GM19035 (cell line): Measurements from ENCODE around the gene MMGT1.

Experiments
- ATAC-seq: cut with Tn5 transposase; IDR thresholded peaks from one replicate; pipeline ENCODE4 v1.9.1; 2021; ENCODE audit not compliant: unreplicated experiment

Gene MMGT1

DNA sequence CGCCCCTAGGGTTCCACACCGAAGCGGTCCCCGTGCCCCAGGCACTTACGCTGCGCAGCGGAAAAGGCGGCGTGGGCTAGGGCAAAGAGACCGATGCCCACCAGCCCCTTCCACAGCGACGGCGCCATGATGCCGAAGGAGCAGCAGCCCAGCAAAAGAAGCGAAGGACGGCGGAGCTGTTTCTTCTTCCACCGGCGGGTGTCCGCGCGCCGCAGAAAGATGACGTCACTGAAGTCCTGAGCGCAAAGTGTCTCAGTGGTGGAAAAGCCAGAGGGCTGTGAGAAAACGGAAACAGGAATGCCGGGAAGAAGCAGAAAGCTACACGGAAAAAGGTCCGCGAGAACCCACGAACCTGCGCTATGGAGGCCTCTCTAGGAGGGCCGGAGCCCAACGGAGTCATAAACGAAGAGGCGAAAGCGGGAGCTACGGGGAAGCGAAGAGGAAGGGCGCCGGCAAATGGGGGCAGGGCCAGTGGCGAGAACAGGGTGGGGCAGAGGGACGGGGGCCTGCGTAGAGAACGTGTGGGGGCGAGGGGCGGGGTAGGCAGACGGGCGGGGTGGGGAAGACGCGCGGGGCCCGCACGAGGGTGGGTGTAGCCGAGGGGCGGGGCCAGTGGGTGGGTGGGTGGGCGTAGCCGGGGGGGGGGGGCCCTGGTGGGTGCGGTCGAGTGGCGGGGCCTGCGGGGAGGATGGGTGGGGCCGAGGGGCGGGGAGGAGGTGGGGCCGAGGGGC, at the start of gene MMGT1:
MMGT1 (minus strand) TSS at position 441 of the 731 bp plus-strand sequence; CDS start at position 128, 313 bp downstream.
- ATAC-seq, result peak; percentile 82

DNA sequence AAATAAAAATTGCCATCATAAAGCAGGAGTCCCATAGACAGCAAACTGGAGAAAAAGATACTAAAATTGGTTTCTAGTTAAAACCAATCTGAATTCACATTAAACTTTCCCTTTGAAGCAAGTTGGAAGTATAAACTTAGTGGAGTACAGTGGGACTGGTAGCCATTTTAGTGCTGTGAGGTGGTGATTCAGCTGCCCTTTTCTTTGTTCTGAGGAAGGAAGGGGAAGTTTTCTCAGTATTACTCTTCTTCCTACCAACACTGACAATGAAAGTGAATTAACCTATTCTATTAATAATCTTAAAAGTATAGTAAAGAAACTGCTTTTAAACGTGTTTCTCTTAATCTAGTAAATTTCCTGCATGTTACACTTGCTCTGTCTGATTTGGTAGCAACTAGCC, 48.1 kb upstream of the MMGT1 start:
- ATAC-seq, result peak; percentile 67

DNA sequence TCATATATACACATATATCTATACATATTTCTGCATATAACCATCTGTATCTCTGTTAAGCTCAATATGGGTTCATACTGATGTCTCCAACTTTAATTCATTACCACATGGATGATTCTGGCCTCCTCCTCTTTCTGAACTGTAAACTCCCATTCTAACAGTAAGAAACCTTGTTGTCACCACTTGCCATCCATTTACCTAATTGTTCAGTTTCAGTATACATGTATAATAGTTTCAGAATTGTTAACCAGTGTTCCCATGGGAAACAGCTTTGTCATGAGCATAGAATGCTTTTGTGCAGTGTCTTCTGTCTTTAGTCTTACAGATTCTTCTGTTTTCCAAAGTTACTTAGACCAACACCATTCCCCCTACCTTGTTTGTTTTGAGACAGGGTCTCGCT, 47.4 kb upstream of the MMGT1 start:
- ATAC-seq, result no peak

DNA sequence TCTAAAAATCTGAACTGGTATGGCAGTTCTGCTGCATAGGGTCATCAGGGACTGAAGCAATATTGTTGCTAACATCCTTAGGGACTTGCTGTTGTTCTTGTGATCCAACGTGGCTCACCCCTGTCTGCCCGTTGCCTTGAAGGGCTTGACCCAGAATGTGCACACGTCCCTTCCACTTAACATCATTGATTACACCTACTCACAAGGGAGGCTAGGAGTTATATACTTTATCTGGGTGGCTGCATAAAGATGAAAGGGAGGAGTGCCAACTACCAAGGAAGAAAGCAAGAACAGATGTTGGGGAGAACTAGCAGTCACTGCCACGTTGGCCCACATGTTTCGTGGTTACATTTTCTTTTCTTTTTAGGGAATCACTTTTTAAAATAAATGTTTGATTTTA, 45.4 kb upstream of the MMGT1 start:
- no peak for ATAC-seq

DNA sequence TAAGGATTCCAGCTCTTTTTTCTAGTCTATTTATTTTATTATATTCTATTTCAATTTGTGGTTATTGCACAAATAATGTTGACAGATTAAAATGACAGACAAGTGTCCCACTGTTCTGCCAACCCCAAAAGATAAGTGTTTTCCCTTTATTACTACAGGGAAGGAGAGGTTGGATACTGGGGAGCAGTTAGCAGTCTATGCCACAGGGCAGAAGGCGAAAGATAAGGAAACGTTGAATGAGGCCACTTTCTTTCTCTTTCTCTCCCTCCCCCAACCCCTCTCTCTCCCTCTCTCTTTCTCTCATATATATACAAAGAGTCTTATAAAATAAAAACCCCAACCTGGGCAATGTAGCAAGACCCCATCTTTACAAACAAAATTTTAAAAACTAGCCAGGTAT, 43.1 kb upstream of the MMGT1 start:
- ATAC-seq, result no peak

DNA sequence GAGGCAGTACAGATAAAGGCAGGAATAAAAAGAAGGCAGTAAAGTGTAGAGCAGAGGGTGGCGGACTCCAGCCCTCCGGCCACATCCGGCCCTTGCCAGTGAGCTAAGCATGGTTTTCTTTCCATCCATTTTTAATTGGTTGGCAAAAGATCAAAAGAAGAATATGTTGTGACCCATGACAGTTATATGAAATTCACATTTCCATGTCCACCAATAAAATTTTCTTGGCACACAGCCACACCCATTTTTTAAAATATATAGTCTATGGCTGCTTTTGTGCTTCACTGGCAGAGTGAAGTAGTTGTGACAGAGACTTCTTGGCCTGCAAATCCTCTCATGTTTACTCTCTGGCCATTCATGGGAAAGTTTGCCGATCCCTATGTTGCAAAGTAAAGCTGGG, 41.2 kb upstream of the MMGT1 start:
- no peak for ATAC-seq

DNA sequence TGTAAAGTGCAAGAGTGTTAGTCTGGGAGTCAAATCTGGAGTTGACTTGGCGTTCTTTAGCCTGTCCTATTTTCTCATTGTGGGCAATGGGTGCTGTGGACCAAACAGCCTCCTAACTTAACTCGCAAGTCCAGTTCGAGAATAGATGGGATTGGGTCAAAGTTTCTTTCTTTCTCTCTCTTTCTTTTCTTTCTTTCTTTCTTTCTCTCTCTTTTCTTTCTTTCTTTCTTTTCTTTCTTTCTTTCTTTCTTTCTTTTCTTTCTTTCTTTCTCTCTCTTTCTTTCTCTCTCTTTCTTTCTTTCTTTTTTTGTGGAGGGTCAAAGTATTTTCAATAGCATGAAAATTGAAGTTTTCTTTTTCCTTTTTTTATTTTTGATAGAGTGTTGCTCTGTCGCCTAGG, 14.5 kb upstream of the MMGT1 start:
- ATAC-seq, result no peak

DNA sequence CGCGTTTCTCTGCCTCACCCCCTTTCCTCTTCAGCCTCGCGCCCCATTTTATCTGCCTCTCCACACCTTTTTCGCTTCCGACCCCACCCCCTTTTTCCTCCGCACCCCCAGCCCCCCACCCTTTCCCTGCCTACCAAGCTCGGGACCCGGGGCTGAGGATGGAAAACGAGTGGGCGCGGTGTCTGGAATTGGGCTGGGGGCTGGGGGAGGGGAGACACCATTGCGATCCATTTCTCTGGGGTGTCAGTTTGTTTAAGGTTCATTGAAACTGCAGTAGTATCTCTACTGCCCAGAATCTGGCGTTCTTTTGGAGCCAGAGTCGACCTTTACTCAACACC, 12.2 kb upstream of the MMGT1 start:
- ATAC-seq, result no peak

DNA sequence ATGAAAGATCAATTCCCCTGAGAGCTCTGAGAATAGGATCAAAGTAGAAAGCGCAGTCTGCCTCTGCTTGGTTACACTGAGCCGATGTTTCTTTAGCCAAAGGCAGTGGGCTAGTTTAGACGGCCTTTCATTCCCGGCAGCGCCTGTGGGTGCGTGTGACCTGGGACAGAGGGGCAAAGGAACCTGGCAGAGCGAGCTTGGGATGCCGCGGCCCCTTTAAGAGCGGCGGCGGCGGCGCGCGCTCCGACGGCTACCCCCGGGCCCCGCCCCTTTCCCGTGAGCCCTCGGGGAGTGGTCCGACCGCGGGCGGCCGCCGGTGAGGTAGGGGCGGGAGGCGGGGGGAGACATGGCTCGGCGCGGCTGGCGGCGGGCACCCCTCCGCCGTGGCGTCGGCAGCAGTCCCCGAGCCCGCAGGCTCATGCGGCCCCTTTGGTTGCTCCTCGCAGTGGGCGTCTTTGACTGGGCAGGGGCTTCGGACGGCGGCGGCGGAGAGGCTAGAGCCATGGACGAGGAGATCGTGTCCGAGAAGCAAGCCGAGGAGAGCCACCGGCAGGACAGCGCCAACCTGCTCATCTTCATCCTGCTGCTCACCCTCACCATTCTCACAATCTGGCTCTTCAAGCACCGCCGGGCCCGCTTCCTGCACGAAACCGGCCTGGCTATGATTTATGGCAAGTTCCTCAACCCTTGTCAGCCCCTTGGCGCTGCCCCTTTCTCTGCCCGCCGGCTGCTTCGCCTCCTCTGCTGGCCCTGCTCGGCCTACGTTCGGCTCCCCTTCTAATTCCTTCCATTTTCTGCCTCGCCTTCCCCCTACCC, 11.6 kb upstream of the MMGT1 start, which contains the start of gene SLC9A6:
SLC9A6 (plus strand) TSS at position 279 of the 816 bp plus-strand sequence; CDS start at position 503, 224 bp downstream.
- ATAC-seq, result peak; percentile 93

DNA sequence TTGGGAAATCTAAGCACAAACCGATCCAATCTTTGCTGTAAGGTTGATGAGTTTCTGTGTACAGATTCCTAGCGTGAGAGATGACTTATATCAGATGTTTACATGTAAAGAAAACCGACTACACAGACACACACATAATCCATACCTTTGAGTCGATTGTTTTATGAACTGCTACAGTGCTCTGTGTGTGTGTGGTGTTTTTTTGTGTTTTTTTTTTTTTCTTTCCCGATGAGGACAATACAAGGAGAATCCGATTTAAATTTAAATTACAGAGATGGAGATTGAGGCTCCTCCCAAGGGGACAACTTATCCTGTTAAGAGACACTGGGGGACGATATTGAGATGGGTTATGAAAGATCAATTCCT, 11.0 kb upstream of the MMGT1 start:
- no peak for ATAC-seq

DNA sequence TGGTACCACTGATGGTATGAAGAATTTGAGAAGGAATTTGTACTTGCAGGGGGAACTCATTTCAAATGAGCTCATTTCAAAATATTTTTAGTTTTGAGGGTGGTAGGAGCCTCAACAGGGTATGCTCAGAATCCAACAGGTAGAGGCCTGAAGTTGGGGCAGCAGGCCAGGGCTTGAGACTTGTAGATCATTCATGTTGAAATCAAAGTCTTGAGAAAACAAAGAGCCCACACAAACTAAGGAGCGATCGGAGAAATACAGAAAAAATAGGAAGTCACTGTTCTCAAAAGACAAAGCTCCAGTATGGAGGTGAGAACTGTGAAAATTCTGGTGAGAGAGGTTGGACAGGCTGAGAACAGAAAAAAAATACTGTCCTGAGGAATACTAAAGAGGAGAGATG, 10.5 kb upstream of the MMGT1 start:
- ATAC-seq, result no peak

DNA sequence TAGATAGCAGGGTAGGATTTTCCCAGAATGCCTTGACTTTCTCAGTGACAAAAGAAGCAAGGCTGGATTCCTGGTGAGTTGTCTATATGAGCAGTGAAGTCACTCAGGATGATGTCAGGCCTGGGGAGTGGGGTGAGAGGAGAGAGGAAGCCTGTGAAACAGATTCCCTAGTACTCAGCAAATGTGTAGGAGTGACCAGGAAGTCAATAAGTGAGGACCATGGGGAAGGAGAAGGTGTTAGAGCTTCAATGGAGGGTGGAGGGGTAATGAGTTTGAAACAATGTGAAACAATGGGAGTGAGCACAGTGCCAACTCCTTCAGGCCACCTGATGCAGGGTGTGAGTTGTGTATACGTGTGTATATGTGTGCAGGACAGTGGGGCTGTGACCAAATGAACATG, 9.1 kb upstream of the MMGT1 start:
- ATAC-seq, result no peak

DNA sequence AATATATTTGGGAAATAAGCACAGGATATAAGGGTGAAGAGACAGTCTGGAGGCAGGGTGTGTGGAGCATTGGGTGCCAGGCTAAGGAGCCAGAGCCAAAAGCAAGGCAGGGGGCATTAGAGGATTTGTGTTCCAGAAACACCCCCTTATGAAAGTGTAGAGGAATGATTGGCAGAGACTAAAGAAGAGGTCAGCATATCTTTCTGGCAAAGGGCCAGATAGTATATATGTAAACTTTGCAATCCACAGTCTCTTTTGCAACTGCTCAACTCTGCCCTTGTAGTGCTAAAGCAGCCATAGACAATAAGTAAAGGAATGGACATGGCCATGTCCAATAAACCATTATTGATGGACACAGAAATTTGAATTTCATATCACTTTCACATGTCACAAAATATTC, 7.9 kb upstream of the MMGT1 start:
- ATAC-seq, result no peak

DNA sequence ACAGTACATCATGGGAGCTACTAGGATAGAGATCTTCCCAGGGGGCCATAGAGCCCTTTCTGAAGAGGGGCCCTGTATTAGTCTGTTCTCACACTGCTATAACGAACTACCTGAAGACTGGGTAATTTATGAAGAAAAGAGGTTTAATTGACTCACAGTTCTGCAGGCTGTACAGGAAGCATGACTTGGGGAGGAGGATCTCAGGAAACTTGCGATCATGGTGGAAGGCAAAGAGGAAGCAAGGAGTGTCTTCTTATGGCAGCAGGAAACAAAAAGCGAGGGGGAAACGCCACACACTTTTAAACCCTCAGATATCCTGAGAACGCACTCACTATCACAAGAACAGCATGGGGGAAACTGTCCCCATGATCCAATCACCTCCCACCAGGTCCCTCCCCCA, 7.2 kb upstream of the MMGT1 start:
- no peak for ATAC-seq

DNA sequence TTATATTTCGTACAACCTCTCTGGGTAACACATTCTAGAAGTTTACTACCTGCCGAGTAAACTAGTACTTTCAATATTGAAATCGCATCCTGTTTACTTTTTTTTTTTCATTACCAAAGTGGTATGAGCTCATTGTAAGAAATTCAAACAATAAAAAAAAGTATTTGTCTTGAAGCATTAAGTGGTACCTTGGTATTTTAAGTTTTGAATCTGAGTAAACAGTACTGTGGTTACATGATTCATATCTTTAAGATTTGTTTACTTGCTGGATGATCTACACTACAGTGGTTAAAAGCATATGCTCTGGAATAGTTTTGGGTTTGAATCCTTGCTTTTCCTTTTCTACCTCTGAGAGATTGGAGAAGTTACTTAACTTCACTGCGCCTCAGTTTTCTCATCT, 3.8 kb upstream of the MMGT1 start:
- no peak for ATAC-seq

DNA sequence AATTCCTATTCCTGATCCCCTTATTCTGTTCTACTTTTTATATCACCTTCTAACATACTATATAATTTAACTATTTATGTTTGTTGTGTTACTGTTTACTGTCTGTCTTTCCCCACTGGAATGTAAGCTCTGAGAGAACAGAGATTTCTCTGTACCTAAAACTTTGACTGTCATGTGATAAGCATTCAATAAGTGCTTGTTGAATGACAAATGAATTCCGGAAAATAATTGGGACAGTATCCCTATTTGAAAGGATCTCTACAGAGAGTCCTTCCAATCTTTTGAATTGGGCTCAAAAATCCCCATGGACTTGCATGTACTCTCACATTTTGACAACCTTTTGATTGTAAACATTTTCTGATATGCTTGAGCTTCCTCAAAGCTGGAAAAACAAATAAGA, 1.6 kb upstream of the MMGT1 start:
- ATAC-seq, result no peak

DNA sequence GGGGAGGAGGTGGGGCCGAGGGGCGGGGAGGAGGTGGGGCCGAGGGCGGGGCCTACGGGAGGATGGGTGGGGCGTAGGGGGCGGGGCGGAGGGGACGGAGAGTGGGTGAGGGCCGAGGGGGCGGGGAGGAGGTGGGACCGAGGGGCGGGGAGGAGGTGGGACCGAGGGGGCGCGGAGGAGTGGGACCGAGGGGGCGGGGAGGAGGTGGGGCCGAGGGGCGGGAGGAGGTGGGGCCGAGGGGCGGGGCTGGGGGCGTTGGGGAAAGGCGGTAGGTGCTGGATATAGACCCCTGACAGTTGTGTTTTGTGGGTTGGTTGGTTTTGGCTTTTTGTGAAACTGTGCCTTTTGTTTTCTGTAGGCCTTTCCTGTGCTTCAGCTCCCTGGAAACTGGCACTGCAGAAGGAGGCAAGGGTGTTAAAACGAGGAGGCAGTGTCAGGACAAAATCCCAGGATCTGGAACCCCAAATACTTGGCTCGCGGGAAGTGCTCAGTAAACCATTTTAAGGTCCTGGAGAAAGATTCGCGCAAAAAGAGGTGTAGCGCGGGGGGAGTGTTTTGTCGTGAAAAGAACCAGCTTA, 580 bp upstream of the MMGT1 start:
- ATAC-seq, result no peak

DNA sequence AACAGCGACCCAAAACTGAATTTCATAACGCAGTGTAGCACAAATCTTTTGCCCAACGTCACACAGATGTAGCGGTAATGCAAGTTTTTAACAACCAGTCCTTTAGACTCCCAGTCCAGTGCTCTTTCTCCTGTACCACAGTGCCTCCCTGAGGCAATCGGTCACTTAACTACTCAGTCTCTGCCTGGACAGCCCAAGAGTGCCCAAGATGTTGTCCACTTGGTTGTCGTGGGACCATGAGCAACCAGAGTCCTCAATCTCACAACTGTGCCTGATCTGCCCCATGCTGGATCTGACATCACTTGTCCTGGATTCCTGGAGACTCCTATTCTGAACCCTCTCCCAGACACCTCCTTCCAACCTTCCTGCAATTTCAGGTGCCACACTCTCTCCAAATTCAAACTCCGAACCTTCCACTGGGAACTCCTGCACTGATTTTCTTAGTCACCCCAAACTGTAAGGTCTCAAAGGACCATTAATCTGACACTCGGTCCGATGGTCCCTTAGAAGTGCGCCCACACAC, 702 bp downstream of the MMGT1 start:
- peak; percentile 25 for ATAC-seq

DNA sequence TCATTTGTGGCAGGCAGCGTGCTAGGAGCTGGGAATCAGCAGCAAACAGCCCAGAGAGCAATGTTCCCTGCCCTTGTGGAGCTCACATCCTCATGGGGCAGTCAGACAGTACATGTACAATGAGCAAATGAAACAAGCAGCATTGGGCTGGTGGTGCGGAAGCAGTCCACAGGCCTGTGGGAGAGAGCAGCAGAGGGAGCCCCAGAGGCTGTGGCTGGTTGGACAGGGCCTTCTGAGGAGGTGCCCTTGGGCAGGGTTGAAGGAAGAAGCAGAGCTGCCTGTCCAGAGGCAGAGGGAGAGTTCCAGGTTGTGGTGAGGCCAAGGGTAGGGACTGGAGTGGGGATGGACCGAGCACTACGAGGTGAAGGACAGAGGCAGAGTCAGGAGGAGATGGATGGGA, 22.5 kb downstream of the MMGT1 start:
- no peak for ATAC-seq

DNA sequence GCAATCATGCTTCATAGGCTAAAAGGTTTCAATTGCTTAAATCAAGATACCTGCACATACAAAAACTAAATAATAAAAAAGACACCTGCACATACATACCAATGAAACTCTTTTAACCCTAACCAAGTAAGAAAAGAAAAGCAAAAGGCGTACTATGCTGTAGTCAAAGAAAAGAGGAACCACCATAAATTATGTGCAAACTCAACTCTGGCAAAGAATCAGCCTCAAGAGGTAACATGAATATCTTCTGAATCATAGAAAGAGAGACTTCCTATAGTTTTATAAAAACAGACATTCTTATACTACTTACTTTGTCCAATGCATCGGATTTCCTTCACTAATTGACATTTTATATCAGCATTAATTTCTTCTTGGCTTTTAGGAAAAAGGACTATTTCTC, 29.3 kb downstream of the MMGT1 start:
- ATAC-seq, result no peak

DNA sequence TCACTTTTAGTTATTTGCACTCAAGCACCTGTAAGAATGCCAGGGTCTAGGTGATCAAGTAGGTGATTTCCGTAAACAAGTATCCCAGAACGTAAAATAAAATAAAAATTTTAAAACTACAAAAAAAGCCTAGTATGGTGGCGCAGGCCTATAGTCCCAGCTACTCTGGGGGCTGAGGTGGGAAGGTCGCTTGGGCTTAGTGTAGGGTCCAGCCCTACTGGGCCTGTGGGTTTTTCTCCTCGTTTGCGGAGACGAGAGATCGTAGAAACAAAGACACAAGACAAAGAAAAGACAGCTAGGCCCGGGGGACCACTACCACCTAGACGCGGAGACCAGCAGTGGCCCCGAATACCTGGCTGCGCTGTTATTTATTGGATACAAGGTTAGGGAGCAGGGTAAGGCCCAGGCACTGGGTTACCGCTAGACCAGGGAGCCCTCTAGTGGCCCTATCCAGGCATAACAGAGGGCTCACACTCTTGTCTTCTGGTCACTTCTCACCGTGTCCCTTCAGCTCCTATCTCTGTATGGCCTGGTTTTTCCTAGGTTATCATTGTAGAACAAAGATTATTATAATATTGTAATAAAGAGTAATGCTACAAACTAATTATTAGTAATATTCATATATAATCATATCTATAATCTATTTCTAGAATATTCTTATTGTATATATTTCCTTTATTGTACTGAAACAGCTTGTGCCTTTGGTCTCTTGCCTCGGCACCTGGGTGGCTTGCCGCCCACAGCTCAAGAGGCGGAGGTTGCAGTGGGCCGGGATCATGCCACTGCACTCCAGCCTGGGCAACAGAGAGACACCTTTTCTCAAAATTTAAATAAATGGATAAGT, 41.9 kb downstream of the MMGT1 start:
- no peak for ATAC-seq
